Naive thymus-derived CD4-positive, alpha-beta T cell (primary cell): ENCODE data around the gene PARD3B. TPM values are rescaled to one million over a fixed set of nuclear protein-coding genes. Genes with fewer than 3 reads are reported as not detected.

Experiments used
- ATAC-seq: fragments of 150-1000 bp; cut with Tn5 transposase; 2 replicates; pipeline ENCODE4 v1.10.0; 2021; ENCODE audit warnings: mild to moderate bottlenecking, moderate library complexity
- CTCF ChIA-PET: fragments of 350-600 bp; sonication (Branson Sonifier 250); formaldehyde crosslinking; loops from one replicate; lab custom pipeline; 2021; ENCODE audit warnings: antibody characterized with exemption; lab: Charles Lee
- POLR2A ChIA-PET: fragments of 350-600 bp; sonication (Branson Sonifier 250); formaldehyde crosslinking; loops from one replicate; lab custom pipeline; 2021; ENCODE audit warnings: antibody characterized with exemption, inconsistent platforms; lab: Charles Lee
- DNase-seq, 9 donors: peaks; one replicate each; pipeline versions ENCODE4 v3.0.0 to v3.0.0-alpha.2; 2020 to 2022; ENCODE audit warnings: mixed read lengths in 1 of 9
- H3K27ac ChIP-seq: one replicate; pipeline ENCODE4 v1.7.0; 2013; ENCODE audit warnings: mild to moderate bottlenecking, low read depth, low read length, moderate library complexity
- H3K27me3 ChIP-seq, 2 donors: one replicate each; pipeline ENCODE4 v1.7.0; 2013; ENCODE audit warnings: low read length in 2 of 2, mild to moderate bottlenecking in 2 of 2, moderate library complexity in 2 of 2; ENCODE audit not compliant: control insufficient read depth in 2 of 2, insufficient read depth in 2 of 2
- H3K36me3 ChIP-seq, 3 experiments: 1 replicate in 2 of 3; 2 replicates in 1 of 3; pipeline ENCODE4 v1.7.0; 2013; ENCODE audit warnings: low read length in 3 of 3, mild to moderate bottlenecking in 3 of 3, moderate library complexity in 1 of 3; ENCODE audit not compliant: insufficient read depth in 3 of 3, control insufficient read depth in 2 of 3
- H3K4me1 ChIP-seq, 2 donors: one replicate each; pipeline ENCODE4 v1.7.0; 2013; ENCODE audit warnings: low read length in 2 of 2, mild to moderate bottlenecking in 2 of 2, moderate library complexity in 1 of 2; ENCODE audit not compliant: control insufficient read depth in 2 of 2, insufficient read depth in 2 of 2
- H3K4me3 ChIP-seq: 2 replicates; pipeline ENCODE4 v1.7.0; 2013; ENCODE audit warnings: mild to moderate bottlenecking, low read length
- H3K9me3 ChIP-seq, 3 experiments: 1 replicate in 2 of 3; 2 replicates in 1 of 3; pipeline ENCODE4 v1.7.0; 2013; ENCODE audit warnings: low read length in 3 of 3; ENCODE audit not compliant: control insufficient read depth in 2 of 3
- H3K27ac Mint-ChIP-seq, 9 donors: one replicate each; pipeline ENCODE4 v1.8.0; 2020 to 2022; ENCODE audit warnings: mixed read lengths in 9 of 9, mild to moderate bottlenecking in 8 of 9, moderate library complexity in 5 of 9, inconsistent platforms in 2 of 9
- H3K27me3 Mint-ChIP-seq, 5 donors: one replicate each; pipeline ENCODE4 v1.8.0; 2021 to 2022; ENCODE audit warnings: mixed read lengths in 5 of 5, mild to moderate bottlenecking in 1 of 5
- H3K36me3 Mint-ChIP-seq, 5 donors: one replicate each; pipeline ENCODE4 v1.8.0; 2020 to 2022; ENCODE audit warnings: mixed read lengths in 5 of 5, mild to moderate bottlenecking in 3 of 5, inconsistent platforms in 1 of 5
- H3K4me1 Mint-ChIP-seq, 7 donors: one replicate each; pipeline ENCODE4 v1.8.0; 2020 to 2022; ENCODE audit warnings: mixed read lengths in 7 of 7, mild to moderate bottlenecking in 3 of 7, inconsistent platforms in 1 of 7
- H3K4me3 Mint-ChIP-seq, 10 donors: one replicate each; pipeline ENCODE4 v1.8.0; 2020 to 2022; ENCODE audit warnings: mild to moderate bottlenecking in 10 of 10, mixed read lengths in 10 of 10, moderate library complexity in 6 of 10, inconsistent platforms in 2 of 10
- H3K9me3 Mint-ChIP-seq, 11 donors: one replicate each; pipeline ENCODE4 v1.8.0; 2020 to 2022; ENCODE audit warnings: mixed read lengths in 11 of 11, mild to moderate bottlenecking in 4 of 11, inconsistent platforms in 1 of 11, moderate library complexity in 1 of 11
- intact Hi-C, 2 donors: fragments of 100-400 bp; cut with micrococcal nuclease; formaldehyde crosslinking; loops; one replicate each; pipeline ENCODE4 v1.15.1; 2023
- polyA plus RNA-seq, 2 donors: library from polyadenylated mRNA; unstranded; fragments of 300-500 nt; fragmentation: Illumina TruSeq; gene quantifications; one replicate each; pipeline ENCODE4 v1.2.3, GENCODE V29; 2021
- total RNA-seq, 6 experiments: library from RNA in 5 of 6; stranded (reverse) in 5 of 6; gene quantifications; 1 replicate in 5 of 6; 2 replicates in 1 of 6; pipeline ENCODE4 v1.2.3 and lab custom pipeline; 2021 to 2026

Gene PARD3B
- total and polyA plus RNA-seq, 7 experiments from 2014 or later: 0.22 to 4.0 (median 0.87) TPM

GRCh38 chr2:205361970-205362369, 816.7 kb downstream of the PARD3B start:
- no peak for ATAC-seq
- no peaks in the 10 kb centered on the region for H3K36me3 Mint-ChIP-seq
- POLR2A ChIA-PET: no interaction called here
- H3K27me3 Mint-ChIP-seq: peaks cover 0 to 30% (median 3%) of the 10 kb centered on the region in 5 donors
- CTCF ChIA-PET: no interaction called here
- Histone ChIP-seq H3K4me1 (no peaks in the 10 kb centered on the region), H3K9me3 (no peaks in the 10 kb centered on the region), H3K36me3 (no peaks in the 10 kb centered on the region), H3K27me3 (no peaks in the 10 kb centered on the region), H3K27ac (no peak overlapping the region), H3K4me3 (no peak overlapping the region)
- no peaks in the 10 kb centered on the region for H3K4me1 Mint-ChIP-seq
- DNase-seq: no peak
- no peak overlapping the region for H3K27ac Mint-ChIP-seq
- intact Hi-C loops: no loop called here
- no peaks in the 10 kb centered on the region for H3K9me3 Mint-ChIP-seq
- H3K4me3 Mint-ChIP-seq: no peak overlapping the region

GRCh38 chr2:205364261-205364660, 819.0 kb downstream of the PARD3B start:
- H3K4me3 ChIP-seq: no peak overlapping the region
- Mint-ChIP-seq H3K27ac (peak overlapping the region in 1 of 9 donors; percentile 9), H3K4me3 (no peak overlapping the region), H3K27me3 (peaks cover 0 to 17% (median 3%) of the 10 kb centered on the region in 5 donors), H3K9me3 (no peaks in the 10 kb centered on the region), H3K4me1 (no peaks in the 10 kb centered on the region), H3K36me3 (no peaks in the 10 kb centered on the region)
- H3K27ac ChIP-seq: no peak overlapping the region
- no peaks in the 10 kb centered on the region for H3K36me3 ChIP-seq
- no peak for DNase-seq
- POLR2A ChIA-PET: no interaction called here
- H3K9me3 ChIP-seq: no peaks in the 10 kb centered on the region
- CTCF ChIA-PET: no interaction called here
- no peak for ATAC-seq
- H3K4me1 ChIP-seq: no peaks in the 10 kb centered on the region
- no peaks in the 10 kb centered on the region for H3K27me3 ChIP-seq
- intact Hi-C loops: no loop called here

- H3K36me3 Mint-ChIP-seq: no peaks in the 10 kb centered on the region
- H3K9me3 ChIP-seq: no peaks in the 10 kb centered on the region
- H3K4me3 Mint-ChIP-seq: no peak overlapping the region
- intact Hi-C loops: no loop called here
- no peaks in the 10 kb centered on the region for H3K36me3 ChIP-seq
- ATAC-seq (no peak), DNase-seq (no peak)
- ChIA-PET POLR2A (no interaction called here), CTCF (no interaction called here)
- peaks cover 0 to 3% (median 0%) of the 10 kb centered on the region in 5 donors for H3K27me3 Mint-ChIP-seq
- H3K4me1 Mint-ChIP-seq: no peaks in the 10 kb centered on the region
- no peak overlapping the region for H3K27ac Mint-ChIP-seq
- no peaks in the 10 kb centered on the region for H3K27me3 ChIP-seq
- no peaks in the 10 kb centered on the region for H3K4me1 ChIP-seq
- H3K4me3 ChIP-seq: no peak overlapping the region
- H3K27ac ChIP-seq: no peak overlapping the region
- H3K9me3 Mint-ChIP-seq: peaks cover 0 to 3% (median 0%) of the 10 kb centered on the region in 11 donors
Measured at GRCh38 chr2:205366336-205367060, 821.2 kb downstream of the PARD3B start.

GRCh38 chr2:205367331-205367935, 822.2 kb downstream of the PARD3B start:
- peak overlapping the region in 2 of 9 donors; percentile 11 to 40 for H3K27ac Mint-ChIP-seq
- Histone ChIP-seq H3K9me3 (no peaks in the 10 kb centered on the region), H3K36me3 (no peaks in the 10 kb centered on the region), H3K27ac (no peak overlapping the region), H3K27me3 (no peaks in the 10 kb centered on the region), H3K4me3 (no peak overlapping the region), H3K4me1 (no peaks in the 10 kb centered on the region)
- peaks cover 0 to 3% (median 0%) of the 10 kb centered on the region in 11 donors for H3K9me3 Mint-ChIP-seq
- POLR2A ChIA-PET: no interaction called here
- CTCF ChIA-PET: interaction anchor here (1.2 kb wide), 1 partner anchor 673 kb away, joined by 3 read pairs; no protein-coding TSS in a partner anchor
- no peak for ATAC-seq
- intact Hi-C loops: no loop called here
- H3K4me3 Mint-ChIP-seq: no peak overlapping the region
- no peak for DNase-seq
- H3K36me3 Mint-ChIP-seq: no peaks in the 10 kb centered on the region
- peaks cover 0 to 3% (median 0%) of the 10 kb centered on the region in 5 donors for H3K27me3 Mint-ChIP-seq
- H3K4me1 Mint-ChIP-seq: peaks cover 0 to 4% (median 0%) of the 10 kb centered on the region in 7 donors

- H3K36me3 ChIP-seq: no peaks in the 10 kb centered on the region
- H3K27ac ChIP-seq: no peak overlapping the region
- H3K4me1 ChIP-seq: no peaks in the 10 kb centered on the region
- Mint-ChIP-seq H3K36me3 (no peaks in the 10 kb centered on the region), H3K9me3 (peaks cover 0 to 3% (median 0%) of the 10 kb centered on the region in 11 donors), H3K27me3 (peaks cover 0 to 3% (median 0%) of the 10 kb centered on the region in 5 donors), H3K4me3 (no peak overlapping the region), H3K4me1 (peaks cover 0 to 4% (median 0%) of the 10 kb centered on the region in 7 donors), H3K27ac (no peak overlapping the region)
- H3K27me3 ChIP-seq: no peaks in the 10 kb centered on the region
- DNase-seq (no peak), ATAC-seq (no peak)
- H3K9me3 ChIP-seq: no peaks in the 10 kb centered on the region
- H3K4me3 ChIP-seq: no peak overlapping the region
- ChIA-PET POLR2A (no interaction called here), CTCF (interaction anchor here (0.6 kb wide), 1 partner anchor 67 kb away, joined by 3 read pairs; no protein-coding TSS in a partner anchor)
- intact Hi-C loops: no loop called here
Measured at GRCh38 chr2:205369813-205370212, 824.5 kb downstream of the PARD3B start.

- POLR2A ChIA-PET: interaction anchor here (0.6 kb wide), 1 partner anchor 23 kb away, joined by 3 read pairs; no protein-coding TSS in a partner anchor
- DNase-seq (no peak), ATAC-seq (no peak)
- H3K9me3 Mint-ChIP-seq: peaks cover 0 to 3% (median 0%) of the 10 kb centered on the region in 11 donors
- H3K4me1 Mint-ChIP-seq: peaks cover 0 to 4% (median 0%) of the 10 kb centered on the region in 7 donors
- no peaks in the 10 kb centered on the region for H3K36me3 ChIP-seq
- H3K36me3 Mint-ChIP-seq: no peaks in the 10 kb centered on the region
- H3K27me3 Mint-ChIP-seq: peaks cover 0 to 3% (median 0%) of the 10 kb centered on the region in 5 donors
- no peak overlapping the region for H3K27ac ChIP-seq
- H3K27ac Mint-ChIP-seq: no peak overlapping the region
- CTCF ChIA-PET: interaction anchor here (0.6 kb wide), 1 partner anchor 66 kb away, joined by 3 read pairs; no protein-coding TSS in a partner anchor
- H3K27me3 ChIP-seq: no peaks in the 10 kb centered on the region
- H3K4me3 ChIP-seq: no peak overlapping the region
- intact Hi-C loops: no loop called here
- no peaks in the 10 kb centered on the region for H3K9me3 ChIP-seq
- H3K4me1 ChIP-seq: no peaks in the 10 kb centered on the region
- H3K4me3 Mint-ChIP-seq: no peak overlapping the region
Measured at GRCh38 chr2:205370726-205371125, 825.5 kb downstream of the PARD3B start.
